Upper lobe of right lung (tissue), 1 donor: ENCODE measurements around the gene FRMD4B. TPM values are rescaled to one million over a fixed set of nuclear protein-coding genes. Genes with fewer than 3 reads are reported as not detected.

Source experiments
- ATAC-seq: fragments of 200-7000 bp; cut with Tn5 transposase; one replicate; pipeline ENCODE4 v1.9.1; 2020; ENCODE audit warnings: mild to moderate bottlenecking, moderate library complexity
- DNase-seq: peaks from one replicate; pipeline ENCODE4 v3.0.0-alpha.2; 2020
- H3K27ac ChIP-seq: fragments of 200-600 bp; one replicate; pipeline ENCODE4 v1.8.0; 2022
- H3K27me3 ChIP-seq: fragments of 200-600 bp; one replicate; pipeline ENCODE4 v1.8.0; 2022; ENCODE audit warnings: mild to moderate bottlenecking
- H3K36me3 ChIP-seq: fragments of 200-600 bp; one replicate; pipeline ENCODE4 v1.8.0; 2022
- H3K4me1 ChIP-seq: fragments of 200-600 bp; one replicate; pipeline ENCODE4 v1.8.0; 2022
- H3K4me3 ChIP-seq: fragments of 200-600 bp; one replicate; pipeline ENCODE4 v1.8.0; 2022; ENCODE audit warnings: mild to moderate bottlenecking
- H3K9me3 ChIP-seq: fragments of 200-600 bp; one replicate; pipeline ENCODE4 v1.8.0; 2022
- CTCF ChIP-seq: fragments of 200-600 bp; IDR thresholded peaks from one replicate; pipeline ENCODE4 v1.8.0; 2022; ENCODE audit warnings: antibody characterized with exemption
- intact Hi-C: fragments of 100-400 bp; cut with DNase I; formaldehyde crosslinking; loops from one replicate; pipeline ENCODE4 v1.11.0; 2022
- total RNA-seq: library from RNA; stranded (reverse); fragmentation: NEBNext Ultra II Directional; extraction: Animal tissue kit (Norgen Biotek cat#: 25700); gene quantifications from one replicate; pipeline ENCODE4 v1.2.1, GENCODE V29; 2021
- donor health status: DM: no; HTN: yes; CAD: no; lungs with severe emphysema.

FRMD4B gene
- total RNA-seq, 1 donor from 2014 or later: 60.7 TPM

DNA sequence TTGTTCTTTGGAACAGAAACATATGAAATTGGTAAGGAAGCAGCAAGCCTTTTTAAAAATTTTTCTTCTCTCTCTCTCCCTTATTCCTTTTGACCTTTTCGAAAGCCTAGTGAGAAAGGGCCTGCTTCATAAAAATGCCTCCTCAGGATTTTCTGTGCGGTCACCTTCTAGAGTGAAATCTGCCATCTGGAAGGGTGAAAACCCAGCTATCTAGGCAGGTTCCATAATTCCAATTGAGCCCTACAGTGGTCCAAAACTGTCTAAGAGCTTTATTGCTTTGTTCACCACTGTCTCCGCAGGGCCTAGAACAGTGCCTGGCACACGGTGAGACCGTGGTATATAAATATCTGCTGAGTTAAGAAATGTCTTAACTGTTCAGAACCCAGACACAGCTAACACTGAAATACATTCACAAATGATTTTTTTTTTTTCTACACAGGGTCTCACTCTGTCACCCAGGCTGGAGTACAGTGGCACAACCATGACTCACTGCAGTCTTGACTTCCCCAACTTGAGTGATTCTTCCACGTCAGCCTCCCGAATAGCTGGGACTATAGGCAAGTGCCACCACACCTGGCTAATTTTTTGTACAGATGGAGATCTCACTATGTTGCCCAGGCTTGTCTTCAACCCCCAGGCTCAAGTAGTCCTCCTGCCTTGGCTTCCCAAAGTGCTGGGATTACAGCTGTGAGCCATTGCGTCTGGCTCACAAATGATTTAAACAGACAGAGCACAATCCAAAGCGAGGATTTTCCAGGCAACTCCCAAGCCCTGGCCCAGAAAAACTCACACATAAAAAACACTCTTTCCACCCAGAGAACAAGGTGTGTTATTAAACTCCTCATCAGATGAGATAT lies 64.4 kb downstream of the FRMD4B start:
- DNase-seq: no peak
- ATAC-seq: no peak
- Histone ChIP-seq H3K4me3 (no peak overlapping the region), H3K27ac (peak overlapping the region; percentile 55), H3K4me1 (peaks cover 33% of the 10 kb centered on the region), H3K27me3 (no peaks in the 10 kb centered on the region), H3K36me3 (no peaks in the 10 kb centered on the region), H3K9me3 (no peaks in the 10 kb centered on the region)
- intact Hi-C loops: loop anchor here (10.0 kb wide), 1 partner anchor 93 kb away; no protein-coding TSS in a partner anchor
- no peak for TF ChIP-seq CTCF

GRCh38 chr3:69320871-69321271 lies 65.0 kb downstream of the FRMD4B start:
- intact Hi-C loops: loop anchor here (10.0 kb wide), 1 partner anchor 94 kb away; no protein-coding TSS in a partner anchor
- Histone ChIP-seq H3K27me3 (no peaks in the 10 kb centered on the region), H3K4me1 (peaks cover 29% of the 10 kb centered on the region), H3K4me3 (no peak overlapping the region), H3K9me3 (no peaks in the 10 kb centered on the region), H3K27ac (peak overlapping the region; percentile 55), H3K36me3 (no peaks in the 10 kb centered on the region)
- peak; percentile 77 for ATAC-seq
- no peak for TF ChIP-seq CTCF
- no peak for DNase-seq

GRCh38 chr3:69319652-69320051 lies 66.2 kb downstream of the FRMD4B start:
- intact Hi-C loops: loop anchor here (10.0 kb wide), 1 partner anchor 95 kb away; no protein-coding TSS in a partner anchor
- ATAC-seq: no peak
- TF ChIP-seq CTCF: no peak
- Histone ChIP-seq H3K27ac (no peak overlapping the region), H3K4me3 (no peak overlapping the region), H3K4me1 (peaks cover 23% of the 10 kb centered on the region), H3K9me3 (no peaks in the 10 kb centered on the region), H3K27me3 (no peaks in the 10 kb centered on the region), H3K36me3 (no peaks in the 10 kb centered on the region)
- no peak for DNase-seq

GRCh38 chr3:69318410-69318809 lies 67.5 kb downstream of the FRMD4B start:
- Histone ChIP-seq H3K36me3 (no peaks in the 10 kb centered on the region), H3K27me3 (no peaks in the 10 kb centered on the region), H3K4me1 (peaks cover 12% of the 10 kb centered on the region), H3K9me3 (no peaks in the 10 kb centered on the region), H3K4me3 (no peak overlapping the region), H3K27ac (no peak overlapping the region)
- intact Hi-C loops: no loop called here
- no peak for TF ChIP-seq CTCF
- ATAC-seq (no peak), DNase-seq (no peak)

GRCh38 chr3:69313251-69313650 lies 72.6 kb downstream of the FRMD4B start:
- ATAC-seq: no peak

More at GRCh38 chr3:69313251-69313650, 72.6 kb downstream of the FRMD4B start:
- intact Hi-C loops: no loop called here
- no peak overlapping the region for H3K27ac ChIP-seq
- no peak overlapping the region for H3K4me3 ChIP-seq
- no peaks in the 10 kb centered on the region for H3K27me3 ChIP-seq
- peaks cover 39% of the 10 kb centered on the region for H3K36me3 ChIP-seq
- no peak for TF ChIP-seq CTCF
- no peaks in the 10 kb centered on the region for H3K9me3 ChIP-seq
- H3K4me1 ChIP-seq: no peaks in the 10 kb centered on the region
- DNase-seq: no peak
